HG03469 (cell line): ENCODE measurements around the gene OR4F16.
"Not testable (repeated sequence)": the region's sequence is repeated elsewhere in the genome, so short reads cannot be mapped to it uniquely, and the experiment has no call there.

Experiments used
- ATAC-seq: cut with Tn5 transposase; IDR thresholded peaks from one replicate; pipeline ENCODE4 v1.9.1; 2021; ENCODE audit warnings: mild to moderate bottlenecking, moderate library complexity, moderate number of reproducible peaks; ENCODE audit not compliant: unreplicated experiment

Gene OR4F16

GRCh38 chr1:686554-686953, at the start of gene OR4F16:
TSS of gene OR4F16 (minus strand) at chr1:686654. CDS start at chr1:686654, 0 bp downstream.
- ATAC-seq: not testable (repeated sequence)

- ATAC-seq: not testable (repeated sequence)
Measured at GRCh38 chr1:733649-734048, 47.2 kb upstream of the OR4F16 start.

- ATAC-seq: not testable (repeated sequence)
Measured at GRCh38 chr1:727040-727439, 40.6 kb upstream of the OR4F16 start.
